Subcutaneous adipose tissue (tissue), 4 donors: ENCODE data around the gene SNED1. TPM values are rescaled to one million over a fixed set of nuclear protein-coding genes. Genes with fewer than 3 reads are reported as not detected.

Experiments used
- total RNA-seq, 4 donors: library from RNA; depleted of rRNA; stranded (reverse); fragments of >200 nt; gene quantifications; one replicate each; pipeline ENCODE4 v1.1.0, GENCODE V29; 2016
- TF ChIP-seq, protein P1 (sequence below): fragments of 450-650 bp; IDR thresholded peaks from one replicate; pipeline ENCODE4 v1.5.1; 2016; ENCODE audit warnings: low read depth, mild to moderate bottlenecking, control low read depth, antibody characterized with exemption, moderate library complexity

SNED1 gene
- total RNA-seq, 4 donors from 2014 or later = 34.9 to 83.3 (median 39.7) TPM

GRCh38 chr2:241048149-241048948, 49.9 kb downstream of the SNED1 start:
- TF ChIP-seq, protein P1, sequence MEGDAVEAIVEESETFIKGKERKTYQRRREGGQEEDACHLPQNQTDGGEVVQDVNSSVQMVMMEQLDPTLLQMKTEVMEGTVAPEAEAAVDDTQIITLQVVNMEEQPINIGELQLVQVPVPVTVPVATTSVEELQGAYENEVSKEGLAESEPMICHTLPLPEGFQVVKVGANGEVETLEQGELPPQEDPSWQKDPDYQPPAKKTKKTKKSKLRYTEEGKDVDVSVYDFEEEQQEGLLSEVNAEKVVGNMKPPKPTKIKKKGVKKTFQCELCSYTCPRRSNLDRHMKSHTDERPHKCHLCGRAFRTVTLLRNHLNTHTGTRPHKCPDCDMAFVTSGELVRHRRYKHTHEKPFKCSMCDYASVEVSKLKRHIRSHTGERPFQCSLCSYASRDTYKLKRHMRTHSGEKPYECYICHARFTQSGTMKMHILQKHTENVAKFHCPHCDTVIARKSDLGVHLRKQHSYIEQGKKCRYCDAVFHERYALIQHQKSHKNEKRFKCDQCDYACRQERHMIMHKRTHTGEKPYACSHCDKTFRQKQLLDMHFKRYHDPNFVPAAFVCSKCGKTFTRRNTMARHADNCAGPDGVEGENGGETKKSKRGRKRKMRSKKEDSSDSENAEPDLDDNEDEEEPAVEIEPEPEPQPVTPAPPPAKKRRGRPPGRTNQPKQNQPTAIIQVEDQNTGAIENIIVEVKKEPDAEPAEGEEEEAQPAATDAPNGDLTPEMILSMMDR = no peak

- TF ChIP-seq, protein P1 = no peak
These were observed 50.5 kb downstream of the SNED1 start for GRCh38 chr2:241048949-241049343.

DNA sequence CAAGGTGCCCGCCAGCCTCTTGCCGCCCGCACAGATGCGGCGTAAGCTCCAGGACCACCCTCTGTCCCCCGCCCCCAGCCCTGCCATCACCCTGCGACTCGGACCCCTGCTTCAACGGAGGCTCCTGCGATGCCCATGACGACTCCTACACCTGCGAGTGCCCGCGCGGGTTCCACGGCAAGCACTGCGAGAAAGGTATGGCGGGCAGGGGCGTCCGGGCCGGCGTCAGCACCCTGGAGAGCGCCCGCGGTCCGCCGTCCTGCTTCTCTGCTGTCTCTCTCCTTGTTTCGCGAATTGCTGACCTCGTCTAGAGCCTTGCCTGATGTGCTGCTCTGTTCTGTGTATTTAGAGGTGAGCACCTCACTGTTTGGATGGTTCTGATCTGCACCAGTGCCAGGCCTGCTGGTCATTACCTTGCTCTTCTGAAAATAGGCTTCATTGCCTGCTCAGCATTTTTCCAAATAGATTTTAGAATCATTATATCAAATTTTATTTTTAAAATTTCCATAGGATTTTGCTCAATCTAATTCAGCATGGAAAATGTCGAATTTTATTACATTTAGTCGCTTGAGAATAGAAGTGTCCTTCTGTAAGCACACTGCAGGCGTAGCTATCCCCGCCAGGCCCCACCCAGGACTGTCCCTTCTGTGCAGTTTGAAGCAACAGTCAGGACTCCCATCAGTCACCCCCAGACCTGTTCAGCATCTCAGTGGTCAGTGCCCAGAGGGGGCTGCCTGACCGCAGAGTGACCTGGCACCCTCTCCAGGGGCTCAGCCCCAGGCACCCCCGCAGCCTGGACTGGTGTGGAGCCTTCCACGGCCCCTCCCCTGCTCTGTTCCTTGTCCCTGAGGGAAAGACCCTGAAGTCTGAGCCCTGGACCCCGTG, 51.6 kb downstream of the SNED1 start:
- TF ChIP-seq, protein P1 = no peak

DNA sequence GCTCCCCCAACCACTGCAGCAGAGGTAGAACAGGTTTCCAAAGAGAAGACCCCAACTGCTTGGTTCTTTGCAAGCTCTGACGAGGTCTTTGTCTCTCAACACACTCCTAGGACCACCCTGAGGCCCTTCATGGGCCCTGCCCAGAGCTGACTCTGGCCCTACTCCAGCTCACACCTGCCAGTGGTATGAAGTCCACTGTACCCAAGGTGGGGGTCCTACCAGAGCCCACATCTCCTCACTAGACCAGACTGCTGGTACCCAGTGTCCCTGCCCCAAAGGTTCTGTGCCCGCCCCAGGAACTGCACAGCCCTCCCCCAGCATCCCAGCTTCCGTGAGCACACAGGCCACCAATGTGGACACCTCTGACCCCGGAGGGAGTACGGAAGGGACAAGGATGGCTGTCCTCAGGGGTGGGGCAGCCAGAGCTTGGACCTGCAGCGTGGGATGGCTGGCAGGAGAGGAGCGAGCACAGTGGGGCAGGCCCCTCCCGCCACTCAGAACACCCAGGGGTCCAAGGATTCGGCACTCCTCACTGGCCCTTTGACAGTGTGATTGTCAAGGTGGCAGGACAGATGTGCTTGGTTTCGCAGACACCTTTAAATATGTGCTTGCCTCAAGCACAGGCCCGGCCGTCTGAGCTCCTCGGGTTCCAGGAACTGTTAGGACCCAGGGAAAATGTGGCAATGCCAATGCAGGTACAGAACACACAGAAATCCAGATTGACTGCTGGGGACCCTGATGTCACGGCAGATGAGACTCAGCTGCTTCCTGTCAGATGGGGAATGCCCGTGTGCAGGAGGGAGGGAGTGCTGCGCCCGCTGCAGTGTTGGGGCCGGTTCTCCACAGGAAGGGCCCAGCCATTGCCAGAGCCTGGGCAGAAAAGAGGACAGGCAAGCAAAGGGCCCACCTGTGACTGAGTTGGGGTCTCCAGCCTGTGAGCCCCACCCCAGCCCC, 52.5 kb downstream of the SNED1 start:
- TF ChIP-seq, protein P1 = no peak

DNA sequence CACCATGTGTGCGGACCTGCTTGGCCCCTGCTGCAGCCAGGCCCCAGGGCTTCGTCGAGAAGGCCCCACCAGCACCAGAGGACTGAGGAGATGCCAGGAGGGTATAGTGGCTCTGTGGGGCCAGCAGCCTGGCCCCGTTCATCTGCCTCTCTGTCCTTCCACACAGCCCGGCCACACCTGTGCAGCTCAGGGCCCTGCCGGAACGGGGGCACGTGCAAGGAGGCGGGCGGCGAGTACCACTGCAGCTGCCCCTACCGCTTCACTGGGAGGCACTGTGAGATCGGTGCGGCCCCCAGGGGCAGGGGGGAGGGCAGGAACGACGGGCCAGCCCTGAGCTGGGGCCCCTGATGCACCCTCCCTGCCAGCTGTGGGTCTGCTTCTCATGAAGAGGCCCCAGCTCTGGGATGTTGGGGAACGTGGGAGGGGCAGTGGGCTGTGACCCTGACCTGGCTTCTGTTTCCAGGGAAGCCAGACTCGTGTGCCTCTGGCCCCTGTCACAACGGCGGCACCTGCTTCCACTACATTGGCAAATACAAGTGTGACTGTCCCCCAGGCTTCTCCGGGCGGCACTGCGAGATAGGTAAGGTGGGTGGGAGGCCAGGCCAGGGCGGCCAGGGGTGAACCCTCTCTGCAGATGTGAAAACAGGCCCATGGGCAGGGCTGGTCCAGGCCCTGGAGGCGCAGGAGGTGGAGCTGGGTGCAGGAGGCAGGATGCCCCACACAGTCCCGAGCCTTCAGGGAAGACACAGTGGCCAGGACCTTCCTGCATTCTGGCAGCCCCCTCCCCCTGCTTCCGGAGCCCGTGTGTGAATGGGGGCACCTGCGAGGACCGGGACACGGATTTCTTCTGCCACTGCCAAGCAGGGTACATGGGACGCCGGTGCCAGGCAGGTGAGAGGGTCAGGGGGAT, 53.4 kb downstream of the SNED1 start:
- TF ChIP-seq, protein P1 = no peak

- TF ChIP-seq, protein P1 = no peak
These were observed 54.4 kb downstream of the SNED1 start for GRCh38 chr2:241052677-241053360.
